Measurements from ENCODE around the gene DYNC1H1. TPM values are rescaled to one million over a fixed set of nuclear protein-coding genes. Genes with fewer than 3 reads are reported as not detected.

DYNC1H1 gene
- total and polyA plus RNA-seq, 2 experiments from 2014 or later = 179 to 635 TPM

- ATAC-seq = no peak
- Histone ChIP-seq H3K27ac (ENCODE audit: low read depth) (no peak overlapping the region), H3K4me1 (ENCODE audit: insufficient read depth) (no peaks in the 10 kb centered on the region), H4K20me1 (replicated peaks; ENCODE audit: insufficient read depth) (peaks cover 10% of the 10 kb centered on the region), H3K36me3 (ENCODE audit: insufficient read depth) (peaks cover 50% of the 10 kb centered on the region), H3K4me2 (no peak overlapping the region), H2AFZ (no peak overlapping the region), H3K27me3 (ENCODE audit: insufficient read depth) (no peaks in the 10 kb centered on the region), H3F3A (replicated peaks; ENCODE audit: low read depth) (0 out of 2 replicates have a peak, but pooled peaks cover 7% of the 10 kb centered on the region), H3K9me2 (ENCODE audit: insufficient read depth) (no peaks in the 10 kb centered on the region), H3K4me3 (no peak overlapping the region), H3K79me2 (replicated peaks; ENCODE audit: insufficient read depth) (no peaks in the 10 kb centered on the region)
- Mint-ChIP-seq H3K4me3 (no peak overlapping the region), H3K9me3 (no peaks in the 10 kb centered on the region; the same call in 2 of the 3 replicates), H3K27ac (no peak overlapping the region), H3K36me3 (ENCODE audit: low read depth) (peaks cover 80% of the 10 kb centered on the region), H3K27me3 (ENCODE audit: insufficient read depth, low read depth, poor library complexity) (peaks cover 11% of the 10 kb centered on the region), H3K4me1 (peaks cover 2% of the 10 kb centered on the region; the same call in 1 of the 3 replicates)
- no peak for DNase-seq (ENCODE audit: low spot score)
- TF ChIP-seq ZNF114 (CRISPR knock-in tag; IDR thresholded peaks at IDR 0.05) = no peak
- no peak for TF ChIP-seq ZNF331 (CRISPR knock-in tag; IDR thresholded peaks at IDR 0.05; ENCODE audit: low read depth)
- no peak for TF ChIP-seq CREB1 (CRISPR knock-in tag; IDR thresholded peaks at IDR 0.05; ENCODE audit: low read depth)
- no peak for TF ChIP-seq JUNB (IDR thresholded peaks at IDR 0.05; ENCODE audit: unreplicated experiment)
- TF ChIP-seq ZNF462 (CRISPR knock-in tag; IDR thresholded peaks at IDR 0.05) = no peak
- TF ChIP-seq EZH2 (IDR thresholded peaks at IDR 0.05; ENCODE audit: low read depth, unreplicated experiment) = no peak
- TF ChIP-seq NANOG (IDR thresholded peaks at IDR 0.05; ENCODE audit: borderline replicate concordance) = no peak
These were observed 78.3 kb downstream of the DYNC1H1 start for GRCh38 chr14:102042699-102043098.
